ENCODE results near the gene EIF4E1B. TPM values are rescaled to one million over a fixed set of nuclear protein-coding genes. Genes with fewer than 3 reads are reported as not detected.

The EIF4E1B gene
- total RNA-seq, 4 donors from 2014 or later: not detected

DNA sequence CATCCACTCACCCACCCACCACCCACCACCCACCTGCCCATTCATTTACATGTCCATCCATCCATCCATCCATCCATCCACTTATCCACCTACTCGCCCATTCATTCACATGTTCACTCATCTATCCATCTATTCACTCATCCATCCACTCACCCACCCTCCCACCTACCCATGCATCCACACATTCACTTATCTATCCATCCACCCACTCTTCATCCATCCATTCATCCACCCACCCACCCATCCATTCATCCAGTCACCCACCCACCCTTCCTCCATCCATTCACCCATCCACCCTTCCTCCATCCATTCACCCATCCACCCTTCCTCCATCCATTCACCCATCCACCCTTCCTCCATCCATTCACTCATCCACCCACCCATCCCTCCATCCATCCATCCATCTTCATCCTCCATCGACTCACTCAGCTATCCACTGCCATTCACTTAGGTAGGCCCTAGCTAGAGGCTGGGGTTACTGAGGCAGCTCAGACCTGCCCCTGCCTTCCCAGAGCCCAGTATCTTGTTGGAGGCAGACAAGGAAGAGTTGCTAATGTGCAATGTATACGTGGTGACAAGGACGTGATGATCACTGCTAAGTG is 29.5 kb downstream of the EIF4E1B start:
- no peak for ATAC-seq
- no peak overlapping the region for H3K27ac ChIP-seq
- 61 to 100% methylated on average over 1 to 4 of the region's 4 CpGs for WGBS, 2 donors (ENCODE audit: low coverage in 1 of 2)

DNA sequence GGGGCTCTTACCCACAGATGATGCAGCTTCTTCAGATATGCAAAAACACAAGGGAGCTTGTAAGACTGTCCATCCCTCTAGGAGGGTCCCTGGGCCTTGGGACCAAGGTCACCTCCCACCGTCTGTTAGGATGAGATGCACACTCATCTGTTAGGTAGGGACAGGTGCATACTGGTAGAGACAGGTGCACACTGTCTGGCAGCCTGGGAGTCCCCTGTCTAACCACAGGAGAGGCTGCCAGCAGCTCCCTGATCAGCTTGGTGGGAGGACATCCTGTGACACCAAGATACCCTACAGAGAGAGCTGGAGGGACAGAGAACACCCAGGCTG is 30.0 kb downstream of the EIF4E1B start:
- Histone ChIP-seq H3K27me3 (peaks cover 44% of the 10 kb centered on the region), H3K27ac (no peak overlapping the region), H3K36me3 (peaks cover 0 to 23% of the 10 kb centered on the region in 2 donors), H3K9me3 (no peaks in the 10 kb centered on the region), H3K4me1 (peaks cover 0 to 25% (median 15%) of the 10 kb centered on the region in 3 donors), H3K4me3 (no peak overlapping the region)
- TF ChIP-seq EP300 (IDR thresholded peaks at IDR 0.05) (no peak), POLR2A (IDR thresholded peaks at IDR 0.05) (no peak), POLR2AphosphoS5 (IDR thresholded peaks at IDR 0.05) (no peak), CTCF (IDR thresholded peaks at IDR 0.05) (no peak)
- WGBS, 2 donors (ENCODE audit: low coverage in 1 of 2): 80% methylated on average over 1 of the region's 1 CpG; no CpG with 5 or more reads in 1 of the 2 donors
- ATAC-seq: no peak

More for the DNA sequence above, 29.5 kb downstream of the EIF4E1B start:
- peaks cover 0 to 29% of the 10 kb centered on the region in 2 donors for H3K36me3 ChIP-seq
- no peaks in the 10 kb centered on the region for H3K9me3 ChIP-seq
- H3K27me3 ChIP-seq: peaks cover 39% of the 10 kb centered on the region
- no peak overlapping the region for H3K4me3 ChIP-seq
- H3K4me1 ChIP-seq: peaks cover 0 to 25% (median 15%) of the 10 kb centered on the region in 3 donors
- no peak for TF ChIP-seq POLR2A (IDR thresholded peaks at IDR 0.05)
- TF ChIP-seq CTCF (IDR thresholded peaks at IDR 0.05): no peak
- TF ChIP-seq POLR2AphosphoS5 (IDR thresholded peaks at IDR 0.05): no peak
- no peak for TF ChIP-seq EP300 (IDR thresholded peaks at IDR 0.05)

DNA sequence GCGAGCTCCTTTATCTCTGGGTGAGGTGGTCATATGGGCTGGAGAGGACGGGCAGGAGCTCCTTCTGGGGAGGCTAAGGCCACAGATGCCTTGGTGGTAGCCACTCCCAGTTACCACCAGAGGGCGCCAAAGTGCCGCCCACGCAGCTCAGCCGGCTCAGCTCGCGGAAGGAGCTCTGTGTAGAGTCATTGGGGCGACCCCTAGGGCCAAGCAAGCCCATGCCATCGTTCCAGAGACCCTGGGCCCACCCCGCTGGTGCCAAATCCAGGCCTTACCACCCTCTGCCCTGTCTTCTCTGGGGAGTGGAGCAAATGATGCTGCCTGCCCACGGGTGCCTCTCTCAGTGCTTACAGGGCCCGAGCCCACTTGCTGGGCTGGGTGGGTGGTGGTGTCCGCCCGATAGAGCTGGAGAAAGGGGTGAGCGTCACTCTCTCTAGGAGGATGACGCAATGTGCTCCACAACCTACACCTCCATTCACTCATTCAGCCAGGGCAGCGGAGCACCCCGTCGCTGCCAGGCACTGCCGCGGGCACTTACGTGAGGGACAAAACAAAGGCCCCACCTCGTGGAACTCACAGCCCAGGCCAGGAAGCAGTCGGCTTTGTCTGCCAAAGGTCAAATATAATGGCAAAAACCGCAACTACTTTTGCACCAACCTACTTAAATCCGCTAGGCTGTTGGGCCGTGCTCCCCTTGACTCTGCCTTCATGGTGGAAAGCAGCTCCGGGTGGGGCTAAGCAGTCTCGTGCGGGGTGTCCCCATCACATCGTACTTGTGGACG is 30.6 kb downstream of the EIF4E1B start:
- Histone ChIP-seq H3K9me3 (no peaks in the 10 kb centered on the region), H3K36me3 (peaks cover 0 to 18% of the 10 kb centered on the region in 2 donors), H3K4me1 (peaks cover 0 to 25% (median 15%) of the 10 kb centered on the region in 3 donors), H3K27me3 (peaks cover 50% of the 10 kb centered on the region), H3K4me3 (no peak overlapping the region), H3K27ac (no peak overlapping the region)
- TF ChIP-seq EP300 (IDR thresholded peaks at IDR 0.05) (no peak), POLR2A (IDR thresholded peaks at IDR 0.05) (no peak), CTCF (IDR thresholded peaks at IDR 0.05) (peak in 3 of 4 experiments; percentile 73 to 98 (median 83)), POLR2AphosphoS5 (IDR thresholded peaks at IDR 0.05) (no peak)
- peak; percentile 73 for ATAC-seq
- 3 to 79% methylated on average over 6 to 7 of the region's 33 CpGs for WGBS, 2 donors (ENCODE audit: low coverage in 1 of 2)

DNA sequence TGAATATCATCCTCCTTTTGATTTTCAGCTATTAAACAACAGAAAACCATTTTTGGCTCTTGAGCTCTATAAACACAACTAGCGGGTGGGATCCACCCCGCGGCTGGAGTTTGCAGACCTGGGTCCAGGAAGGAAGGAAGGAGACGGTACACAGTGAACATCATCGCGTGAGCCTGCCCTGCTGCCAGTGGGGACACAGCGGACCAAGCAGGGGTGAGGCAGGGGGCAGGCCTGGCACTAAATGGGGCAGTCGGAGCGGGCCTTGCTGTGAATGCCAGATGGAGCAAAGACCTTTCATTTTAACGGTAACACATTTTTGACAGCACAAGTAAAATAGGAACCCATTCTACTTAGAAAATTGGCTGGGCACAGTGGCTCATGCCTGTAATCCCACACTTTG is 31.2 kb downstream of the EIF4E1B start:
- Histone ChIP-seq H3K27ac (no peak overlapping the region), H3K27me3 (peaks cover 51% of the 10 kb centered on the region), H3K36me3 (peaks cover 0 to 12% of the 10 kb centered on the region in 2 donors), H3K4me3 (no peak overlapping the region), H3K9me3 (no peaks in the 10 kb centered on the region), H3K4me1 (peaks cover 0 to 25% (median 15%) of the 10 kb centered on the region in 3 donors)
- TF ChIP-seq CTCF (IDR thresholded peaks at IDR 0.05) (no peak), EP300 (IDR thresholded peaks at IDR 0.05) (no peak), POLR2A (IDR thresholded peaks at IDR 0.05) (no peak), POLR2AphosphoS5 (IDR thresholded peaks at IDR 0.05) (no peak)
- no peak for ATAC-seq
- WGBS, 2 donors (ENCODE audit: low coverage in 1 of 2): 81 to 86% methylated on average over 5 to 6 of the region's 10 CpGs
